GM18499 (cell line): ENCODE results near the gene CSMD2.

Experiments
- ATAC-seq: cut with Tn5 transposase; IDR thresholded peaks from one replicate; pipeline ENCODE4 v1.9.1; 2021; ENCODE audit warnings: moderate number of reproducible peaks; ENCODE audit not compliant: insufficient read depth, unreplicated experiment

CSMD2 gene

DNA sequence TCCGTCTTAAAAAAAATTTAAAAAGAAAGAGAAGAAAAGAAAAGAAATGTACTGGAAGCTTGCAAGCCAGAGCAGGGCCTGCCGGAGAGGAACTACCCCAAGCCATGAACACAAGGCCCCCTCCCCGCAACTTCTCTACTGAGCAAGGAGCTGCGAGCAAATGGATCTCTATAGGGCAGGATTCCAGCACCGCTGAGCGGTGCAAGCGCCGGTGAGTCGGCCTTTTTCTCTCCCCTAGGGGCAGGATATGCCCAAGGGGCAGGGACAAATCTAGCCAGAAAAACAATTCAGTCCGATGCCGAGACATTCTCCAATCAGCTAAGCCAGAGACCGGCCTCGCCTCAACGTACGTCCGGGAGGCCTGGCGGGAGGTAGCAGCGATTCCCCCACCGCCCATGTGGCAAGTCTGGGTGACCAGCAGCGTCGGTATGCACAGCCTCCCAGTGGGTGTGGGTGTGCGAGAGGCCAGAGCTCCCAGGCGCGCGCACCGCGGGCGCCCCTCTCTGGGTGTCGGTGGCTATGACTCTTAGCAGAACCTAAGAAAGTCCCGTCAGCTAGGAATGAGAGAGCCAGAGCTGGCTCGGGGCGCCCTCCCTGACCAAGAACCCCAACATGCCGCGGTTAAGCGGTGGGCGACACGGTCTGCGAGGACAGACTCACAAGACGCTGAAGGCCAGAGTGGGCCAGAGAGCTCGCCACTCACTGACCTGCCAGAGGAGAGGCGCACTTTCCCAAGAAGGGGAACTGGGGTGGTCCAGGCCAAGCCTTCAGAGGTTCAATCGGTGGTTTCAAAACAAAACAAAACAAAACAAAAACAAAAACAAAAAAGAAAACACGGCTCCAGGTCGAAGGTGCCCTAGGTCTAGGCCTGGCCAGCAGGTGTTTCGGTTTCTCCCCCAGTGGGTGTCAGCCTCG, 1.9 kb downstream of the CSMD2 start:
- ATAC-seq: no peak

DNA sequence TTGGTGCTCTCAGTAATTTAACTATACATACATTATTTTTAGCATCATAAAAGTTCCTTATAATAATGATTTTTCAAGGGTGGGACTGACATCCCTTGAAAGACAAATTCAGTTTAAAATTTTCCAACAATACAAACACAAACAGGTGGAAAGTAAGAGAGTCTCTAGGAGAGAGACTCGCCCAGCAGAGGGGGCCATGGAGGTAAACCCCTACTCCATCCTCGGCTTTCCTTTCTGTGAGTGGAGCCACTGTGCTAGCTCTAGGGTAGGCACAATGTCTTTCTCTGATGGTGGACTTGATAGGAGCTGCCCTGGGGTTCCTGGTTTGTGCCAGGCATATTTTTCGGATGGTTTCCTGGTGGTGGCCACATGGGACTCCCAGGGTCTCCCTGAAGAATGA, 8.3 kb downstream of the CSMD2 start:
- ATAC-seq: no peak

DNA sequence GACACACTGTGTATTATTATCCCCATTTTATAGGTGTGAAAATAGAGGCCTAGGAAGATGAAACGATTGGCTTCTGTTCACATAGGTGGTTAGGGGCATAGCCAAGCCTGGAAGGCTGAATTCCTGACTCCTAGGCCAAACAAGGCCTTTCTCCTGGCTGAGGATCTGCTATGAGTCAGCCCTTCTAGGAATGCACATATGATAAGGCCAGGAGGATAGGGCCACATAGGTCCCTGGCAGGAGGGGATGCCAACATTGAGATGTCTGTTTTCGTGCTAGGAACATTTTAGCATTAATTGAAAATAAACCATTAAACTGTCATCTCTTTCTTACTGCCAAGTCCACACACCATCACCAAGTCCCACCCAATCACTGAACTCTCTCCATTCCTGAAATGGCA, 9.2 kb downstream of the CSMD2 start:
- ATAC-seq: no peak

DNA sequence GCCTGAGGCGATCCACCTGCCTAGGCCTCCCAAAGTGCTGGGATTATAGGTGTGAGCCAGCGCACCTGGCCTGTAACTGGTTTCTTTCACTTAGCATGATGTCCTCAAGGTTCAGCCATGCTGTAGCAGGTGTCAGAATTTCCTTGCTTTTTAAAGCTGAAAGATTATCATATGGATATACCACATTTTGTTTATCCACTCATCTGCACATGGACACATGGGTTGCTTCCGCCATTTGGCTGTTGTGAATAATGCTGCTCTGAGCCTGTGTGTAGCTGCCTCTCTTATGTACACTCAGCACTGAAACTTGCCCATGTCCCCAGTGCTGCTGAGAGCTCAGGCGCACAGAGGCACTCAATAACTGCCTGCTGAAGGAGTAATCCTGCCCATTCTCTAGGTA, 11.8 kb downstream of the CSMD2 start:
- ATAC-seq: no peak

DNA sequence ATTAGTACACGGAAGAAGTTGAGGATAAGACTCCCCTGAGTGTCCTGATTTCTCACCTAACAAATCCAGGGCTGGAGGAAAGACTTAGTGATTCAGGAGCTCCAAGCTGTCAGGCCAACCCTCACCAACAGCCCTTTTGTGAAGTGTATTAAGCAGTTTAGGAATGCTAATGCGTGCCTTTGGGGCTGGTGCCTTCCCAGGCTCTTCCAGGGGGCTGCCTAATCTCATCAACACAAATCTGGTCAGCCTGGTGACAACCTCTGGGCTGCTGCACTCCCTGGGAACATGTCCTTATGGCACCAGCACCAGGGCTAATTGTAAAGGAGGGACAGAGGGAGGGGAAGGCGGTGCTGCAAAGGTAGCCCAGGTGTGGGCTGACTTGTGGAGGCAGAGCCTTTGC, 15.5 kb downstream of the CSMD2 start:
- no peak for ATAC-seq

DNA sequence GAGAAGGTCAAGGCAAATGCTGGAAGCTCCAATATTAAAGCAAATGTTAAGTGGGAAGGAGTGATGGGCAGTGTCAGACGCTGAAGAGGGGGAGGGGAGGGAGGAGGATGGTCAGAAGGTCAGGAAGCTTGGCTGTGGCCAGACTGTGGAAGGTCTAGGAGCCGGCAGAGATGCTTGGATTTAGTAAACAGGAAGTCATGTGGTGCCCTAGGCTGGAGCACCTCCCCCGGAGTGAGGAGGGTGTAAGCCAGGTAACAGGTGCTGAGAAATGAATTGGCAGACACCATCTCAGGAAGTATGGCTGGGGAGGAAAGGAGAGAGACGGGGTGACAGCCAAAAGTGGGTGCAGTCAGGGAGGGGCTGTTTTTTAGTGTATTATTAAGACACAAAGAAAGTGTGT, 17.7 kb downstream of the CSMD2 start:
- no peak for ATAC-seq

DNA sequence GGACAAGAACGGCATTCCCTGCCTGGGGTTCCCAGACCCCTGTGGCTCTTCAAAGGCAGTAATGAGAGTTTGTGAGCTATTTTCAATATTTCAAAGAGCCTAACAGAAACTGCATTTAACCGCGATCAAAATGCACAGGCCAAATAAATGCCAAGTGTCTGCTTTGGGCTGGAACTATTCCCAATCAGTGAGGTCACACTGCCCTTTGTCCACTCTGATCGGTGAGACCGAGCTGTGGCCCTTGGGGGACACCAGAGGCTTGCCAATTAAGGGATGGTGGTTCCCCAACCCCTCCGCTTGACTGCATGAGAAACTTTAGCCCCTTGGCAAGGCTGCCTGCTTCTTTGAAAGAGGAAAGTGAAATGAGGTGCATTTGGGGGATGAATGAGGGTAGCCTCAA, 20.3 kb downstream of the CSMD2 start:
- no peak for ATAC-seq

DNA sequence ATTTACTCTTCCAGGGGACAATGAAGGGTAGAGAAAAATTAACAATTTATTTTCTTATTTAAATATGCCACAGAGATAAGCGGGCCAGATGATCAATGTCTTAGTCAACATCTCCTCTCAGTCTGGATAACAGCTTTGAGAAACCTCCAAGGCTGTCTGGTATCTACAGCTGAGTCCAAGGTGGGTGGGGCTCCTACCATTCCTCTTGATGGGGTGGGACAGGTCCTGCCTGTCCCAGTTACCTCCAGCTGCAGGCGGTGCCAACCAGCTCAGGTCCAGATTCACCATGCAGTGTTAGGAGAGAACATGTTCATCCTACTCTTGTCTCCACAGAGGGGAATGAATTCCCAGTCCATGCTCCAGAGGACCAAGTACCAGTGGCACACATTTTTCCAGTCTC, 21.1 kb downstream of the CSMD2 start:
- ATAC-seq: no peak

DNA sequence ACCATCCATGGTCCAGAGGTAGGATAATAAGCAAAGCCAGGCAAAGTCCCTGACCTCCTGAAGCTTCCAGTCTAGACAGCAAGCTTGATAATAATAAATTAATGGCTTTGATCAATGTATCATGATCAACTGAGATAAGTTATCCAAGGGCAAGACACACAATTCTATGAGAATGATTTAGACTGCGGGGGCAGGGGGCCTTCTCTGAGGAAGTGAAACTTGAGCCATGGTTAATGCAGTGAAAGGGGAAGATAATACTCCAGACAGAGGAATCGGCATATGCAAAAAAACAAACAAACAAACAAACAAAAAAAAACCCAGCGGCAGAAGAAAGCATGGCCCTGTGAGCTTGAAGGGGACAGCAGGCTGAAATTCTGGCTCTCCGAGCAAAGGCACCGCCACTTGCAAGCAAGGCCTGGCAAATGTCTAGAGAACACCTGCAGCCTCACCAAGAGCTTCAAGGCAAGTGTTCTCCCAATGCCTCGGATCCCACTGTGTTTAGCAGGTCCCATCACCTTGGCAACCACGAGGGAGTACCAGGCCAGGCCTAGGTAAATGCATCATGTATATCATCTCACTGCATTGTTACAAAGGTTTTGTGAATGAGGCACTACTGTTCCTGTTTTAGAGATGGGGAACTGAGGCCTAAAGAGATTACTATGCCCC, 24.9 kb downstream of the CSMD2 start:
- no peak for ATAC-seq

DNA sequence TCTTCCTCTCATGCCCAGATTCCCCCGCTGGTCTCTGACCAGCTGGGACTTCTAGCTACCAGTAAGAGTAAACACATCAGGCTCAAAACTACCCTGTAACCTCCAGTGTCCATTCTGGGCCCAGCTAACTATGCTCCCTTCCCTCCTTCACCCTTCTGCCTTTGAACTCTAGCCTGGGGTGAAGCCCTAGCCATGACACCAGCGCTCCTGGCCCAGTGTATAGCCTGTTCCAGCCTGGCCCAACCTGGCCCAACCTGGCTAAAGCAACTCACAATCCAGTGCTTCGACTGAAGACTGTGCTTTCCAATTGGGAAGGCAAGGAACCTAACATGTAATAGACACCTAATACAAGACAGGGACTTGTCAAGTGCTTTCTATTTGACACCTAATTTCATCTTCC, 27.6 kb downstream of the CSMD2 start:
- no peak for ATAC-seq

DNA sequence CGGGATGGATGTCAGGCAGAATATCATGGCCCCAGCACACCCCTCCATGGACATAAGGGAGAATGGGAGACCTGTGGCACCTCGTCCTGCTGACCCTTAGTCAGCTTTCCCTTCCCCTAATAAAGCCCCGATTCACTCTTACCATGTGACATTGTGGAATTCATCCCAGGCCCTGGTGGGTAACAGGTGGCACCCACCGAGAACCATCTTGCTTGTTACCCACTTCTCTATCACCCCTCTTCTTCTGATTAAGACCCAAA, 32.9 kb downstream of the CSMD2 start:
- no peak for ATAC-seq

DNA sequence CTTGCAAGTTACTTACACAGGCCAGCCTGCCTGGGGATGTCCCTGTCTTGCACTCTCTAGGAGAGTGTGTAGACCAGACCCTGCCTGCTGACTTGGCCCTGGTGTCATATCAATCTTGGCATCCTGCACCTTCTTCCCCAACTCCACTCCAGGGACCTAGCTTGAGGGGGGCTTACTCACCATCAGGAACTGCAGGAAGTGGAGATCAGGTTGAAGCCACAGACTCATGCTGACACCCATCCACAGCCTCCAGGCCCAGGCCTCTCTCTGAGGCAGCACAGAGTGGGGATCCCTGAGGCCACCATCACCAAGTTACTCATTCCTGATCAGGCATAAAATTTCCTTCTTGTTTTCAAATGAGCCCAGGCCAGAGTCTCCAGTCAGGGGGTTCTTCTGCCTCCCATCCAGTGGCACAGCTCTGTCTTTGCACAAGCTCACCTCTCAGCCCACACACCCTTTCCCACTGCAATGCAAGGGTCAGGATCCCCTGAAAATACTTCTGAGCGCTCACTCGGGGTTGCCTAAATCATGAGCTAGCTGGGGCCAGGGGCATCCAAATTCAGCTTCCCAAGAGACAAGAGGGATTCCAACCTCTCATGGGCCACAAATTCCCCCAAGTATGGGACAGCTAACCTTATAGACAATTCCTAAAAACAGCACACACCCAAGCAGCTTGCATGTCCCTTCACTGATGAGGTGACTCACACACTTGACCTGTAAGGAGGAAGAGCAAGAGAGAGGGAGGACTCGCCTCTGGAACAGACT, 33.5 kb downstream of the CSMD2 start:
- no peak for ATAC-seq

DNA sequence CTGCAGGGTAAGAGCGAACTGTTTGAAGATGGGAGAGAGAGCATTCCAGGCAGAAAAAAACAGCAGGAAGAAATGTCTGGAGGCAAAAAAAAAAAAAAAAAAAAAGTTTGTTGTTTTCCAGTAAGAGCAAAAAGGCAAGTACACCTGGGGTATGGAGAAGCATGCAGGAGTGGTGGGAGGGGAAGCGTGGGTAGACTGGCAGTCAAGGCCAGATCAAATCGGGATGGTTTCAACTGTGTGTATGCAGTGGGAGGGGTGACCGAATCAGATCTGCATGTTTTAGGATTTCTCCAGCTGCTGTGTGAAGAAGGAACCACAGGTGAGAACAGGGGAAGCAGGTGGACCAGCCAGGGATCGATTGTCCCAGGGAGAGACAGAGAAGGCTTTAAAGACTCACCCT, 34.7 kb downstream of the CSMD2 start:
- no peak for ATAC-seq

DNA sequence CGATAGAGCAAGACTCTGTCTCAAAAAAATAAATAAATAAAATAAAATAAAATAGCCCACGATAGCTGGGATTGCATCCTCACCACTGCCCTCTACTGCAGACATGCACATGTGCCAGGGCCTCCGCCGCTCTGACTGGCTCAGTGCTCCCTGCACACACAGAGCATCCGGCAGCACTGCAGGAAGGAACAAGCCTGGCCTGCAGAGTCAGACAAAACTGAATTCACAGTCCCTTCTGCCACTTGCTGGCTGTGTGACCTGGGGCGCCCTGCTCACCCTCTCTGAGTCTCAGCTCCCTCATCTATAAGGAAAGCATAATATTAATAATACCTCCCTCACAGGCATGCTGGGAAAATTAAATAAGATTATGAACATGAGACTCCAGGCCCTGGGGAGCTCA, 35.4 kb downstream of the CSMD2 start:
- ATAC-seq: no peak

DNA sequence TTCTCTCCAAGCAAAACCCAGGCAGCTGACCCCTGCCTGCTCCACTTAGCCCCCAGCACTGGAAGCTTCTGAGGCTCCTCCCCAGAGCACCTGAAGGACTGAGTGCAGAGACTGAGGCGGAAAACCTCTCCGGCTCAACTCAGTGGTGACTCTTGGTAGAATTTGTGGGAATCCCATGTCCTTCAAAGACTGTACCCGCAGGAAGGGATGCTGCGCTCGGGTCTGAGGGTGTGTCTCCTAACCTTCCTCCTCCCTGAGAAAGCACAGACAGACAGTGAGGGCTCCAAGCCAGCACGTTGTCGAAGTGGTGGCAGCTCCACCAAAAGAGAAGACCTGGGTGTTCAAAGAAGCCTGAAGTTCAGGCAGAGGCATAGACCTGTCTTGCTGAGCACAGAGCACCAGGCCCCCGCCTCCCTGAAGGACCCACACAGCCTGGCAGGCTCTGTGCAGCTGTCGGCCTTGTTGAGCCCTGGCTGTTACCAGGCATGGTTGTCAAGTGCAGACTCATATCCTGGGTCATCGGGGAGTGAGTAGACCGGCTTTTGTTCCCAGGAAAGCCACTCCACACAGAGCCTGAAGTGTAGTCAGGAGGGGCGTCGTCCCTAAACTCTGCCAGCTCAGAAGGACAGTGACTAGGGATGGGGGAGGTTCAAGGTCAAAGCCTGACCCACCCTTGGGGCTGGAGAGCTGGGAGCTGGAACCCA, 36.7 kb downstream of the CSMD2 start:
- ATAC-seq: no peak

DNA sequence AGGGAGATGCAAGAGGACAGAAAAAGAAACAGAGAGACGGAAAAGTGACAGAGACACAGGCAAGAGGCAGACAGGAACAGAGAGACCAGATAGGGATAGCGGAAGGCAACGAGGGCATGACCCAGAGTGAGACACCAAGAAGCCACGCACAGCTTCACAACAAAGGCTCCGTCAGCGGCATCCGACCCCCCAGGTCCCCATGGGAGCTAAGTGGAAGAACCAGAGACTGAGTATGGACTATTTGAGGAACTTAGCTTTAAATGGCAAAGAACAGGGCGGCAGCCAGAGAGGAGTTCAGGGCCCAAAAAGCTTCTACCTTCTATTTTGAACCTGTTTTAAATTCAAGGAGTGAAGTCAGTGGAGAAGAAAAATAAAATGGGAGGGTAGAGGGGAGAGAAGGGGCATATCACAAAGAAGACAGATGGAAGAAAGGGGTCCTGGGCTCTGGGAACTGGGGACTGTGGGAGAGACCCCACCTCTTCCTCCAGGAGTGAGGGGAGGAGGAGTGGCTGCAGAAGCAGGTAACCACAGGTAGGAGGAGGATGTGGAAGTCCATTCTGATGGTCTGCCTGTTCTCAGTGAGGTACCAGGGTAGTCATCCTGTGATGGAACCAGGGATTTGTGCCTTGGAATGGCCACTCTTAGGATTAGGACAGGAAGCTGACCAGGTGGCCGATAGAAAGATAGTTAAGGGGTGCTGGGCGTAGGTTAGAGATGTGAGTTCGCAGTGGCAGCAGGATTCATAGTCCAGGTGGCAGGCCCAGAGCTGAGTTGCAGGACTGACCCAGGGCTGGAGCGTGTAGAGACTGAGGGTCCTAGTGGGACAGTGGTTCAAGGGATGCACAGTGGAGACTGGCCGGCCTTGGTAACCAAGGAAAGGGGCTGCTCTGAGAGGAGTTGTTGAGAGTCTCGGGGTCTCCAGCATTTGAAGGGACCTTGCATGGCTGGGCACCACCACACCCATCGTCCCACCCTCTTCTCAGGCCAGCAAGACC, 37.7 kb downstream of the CSMD2 start:
- ATAC-seq: no peak

DNA sequence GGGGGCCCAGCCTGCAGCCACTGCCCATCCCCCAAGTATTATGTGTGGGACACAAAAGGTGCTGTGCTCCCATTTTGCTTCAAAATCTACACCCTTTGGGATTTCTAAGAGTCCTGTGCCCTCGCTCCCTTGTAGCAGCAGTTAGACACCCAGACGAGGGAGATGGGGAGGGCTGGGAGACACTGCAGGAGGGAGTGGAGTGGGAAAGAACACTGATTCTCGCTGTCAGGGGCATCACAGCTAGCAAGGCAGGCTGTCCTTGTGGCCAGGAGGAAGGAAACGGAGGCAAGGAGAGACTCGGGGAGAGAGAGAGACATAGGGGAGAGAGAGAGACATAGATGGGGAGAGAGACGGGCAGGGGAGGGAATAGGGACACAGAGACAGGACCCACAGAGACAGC, 38.5 kb downstream of the CSMD2 start:
- ATAC-seq: no peak

DNA sequence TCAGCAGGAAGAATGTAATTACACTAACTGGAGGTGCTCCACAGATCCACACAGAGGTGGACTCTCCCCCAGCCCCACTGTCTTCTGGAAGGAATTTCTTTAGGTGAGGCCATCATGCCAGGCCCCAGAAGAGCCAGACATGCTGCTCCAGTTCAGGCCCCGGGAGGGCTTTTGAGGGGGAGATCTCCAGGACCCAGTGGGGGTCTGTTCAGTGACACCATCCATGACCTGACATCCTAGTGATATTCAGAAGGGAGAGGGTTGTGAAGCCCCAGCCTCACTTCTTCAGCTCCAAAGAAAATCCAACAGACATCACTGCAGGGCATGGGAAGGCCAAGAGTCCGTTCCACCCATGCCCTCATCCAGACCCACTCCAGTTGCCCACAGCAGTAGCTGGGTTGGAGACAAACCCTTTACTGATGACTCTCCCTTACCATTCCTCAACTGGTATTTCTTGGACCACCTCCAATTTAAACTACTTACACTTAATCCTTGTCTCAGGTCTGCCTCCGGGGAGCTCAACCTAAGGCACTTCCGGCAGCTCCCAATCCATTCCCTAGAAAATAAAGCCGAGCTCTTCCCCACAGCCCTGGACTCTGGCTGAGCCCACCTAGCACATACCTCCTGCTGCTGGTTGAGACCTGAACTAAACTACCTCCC, 39.2 kb downstream of the CSMD2 start:
- ATAC-seq: no peak
